Urothelium cell line (cell line): ENCODE results near the gene TOM1L1.

Experiments
- DNase-seq: peaks from one replicate; pipeline ENCODE4 v3.0.0; 2011; ENCODE audit warnings: low spot score, mixed read lengths
- FAIRE-seq: peaks from 2 replicates; lab custom pipeline; 2011; peaks lifted over from hg19 to GRCh38; lab: Jason Lieb, UNC

The TOM1L1 gene

GRCh38 chr17:54983260-54983659 is 82.6 kb downstream of the TOM1L1 start:
- FAIRE-seq: no peak

DNA sequence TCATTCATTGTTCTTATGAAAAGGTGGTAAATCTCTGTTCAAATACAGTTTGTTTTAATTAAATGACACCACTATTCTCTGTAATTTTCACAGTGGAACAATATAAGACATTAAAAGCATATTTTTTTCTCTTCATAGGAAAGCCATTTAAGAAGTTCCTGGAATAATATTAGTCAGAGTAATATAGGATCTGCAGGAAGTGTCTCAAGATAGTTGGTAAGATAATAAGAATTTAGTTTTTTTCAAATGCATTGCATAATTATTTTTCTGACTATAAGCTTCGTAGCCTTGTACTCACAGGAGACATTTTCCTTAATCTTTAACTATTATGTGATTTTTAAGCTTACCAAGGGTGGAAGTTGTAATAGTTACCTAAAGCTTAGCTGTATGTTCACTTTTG is 84.8 kb downstream of the TOM1L1 start:
- FAIRE-seq (no peak), DNase-seq (no peak)

More at GRCh38 chr17:54983260-54983659, 82.6 kb downstream of the TOM1L1 start:
- DNase-seq: no peak

DNA sequence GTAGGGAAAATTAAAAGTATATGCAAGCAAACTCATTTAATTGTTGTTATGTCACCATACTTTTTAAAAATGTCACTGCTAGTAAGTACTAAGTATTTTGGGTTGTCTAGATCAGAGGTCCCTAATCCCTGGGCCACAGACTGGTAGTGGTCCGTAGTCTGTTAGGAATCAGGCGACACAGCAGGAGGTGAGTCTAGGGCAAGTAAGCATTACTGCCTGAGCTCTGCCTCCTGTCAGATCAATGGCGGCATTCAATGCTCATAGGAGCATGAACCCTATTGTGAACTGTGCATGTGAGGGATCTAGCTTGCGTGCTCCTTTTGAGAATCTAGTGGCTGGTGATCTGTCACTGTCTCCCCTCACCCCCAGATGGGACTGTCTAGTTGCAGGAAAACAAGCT is 89.5 kb downstream of the TOM1L1 start:
- no peak for FAIRE-seq
- DNase-seq: no peak

- no peak for FAIRE-seq
- DNase-seq: no peak
These were observed 90.9 kb downstream of the TOM1L1 start for GRCh38 chr17:54991567-54991966.

DNA sequence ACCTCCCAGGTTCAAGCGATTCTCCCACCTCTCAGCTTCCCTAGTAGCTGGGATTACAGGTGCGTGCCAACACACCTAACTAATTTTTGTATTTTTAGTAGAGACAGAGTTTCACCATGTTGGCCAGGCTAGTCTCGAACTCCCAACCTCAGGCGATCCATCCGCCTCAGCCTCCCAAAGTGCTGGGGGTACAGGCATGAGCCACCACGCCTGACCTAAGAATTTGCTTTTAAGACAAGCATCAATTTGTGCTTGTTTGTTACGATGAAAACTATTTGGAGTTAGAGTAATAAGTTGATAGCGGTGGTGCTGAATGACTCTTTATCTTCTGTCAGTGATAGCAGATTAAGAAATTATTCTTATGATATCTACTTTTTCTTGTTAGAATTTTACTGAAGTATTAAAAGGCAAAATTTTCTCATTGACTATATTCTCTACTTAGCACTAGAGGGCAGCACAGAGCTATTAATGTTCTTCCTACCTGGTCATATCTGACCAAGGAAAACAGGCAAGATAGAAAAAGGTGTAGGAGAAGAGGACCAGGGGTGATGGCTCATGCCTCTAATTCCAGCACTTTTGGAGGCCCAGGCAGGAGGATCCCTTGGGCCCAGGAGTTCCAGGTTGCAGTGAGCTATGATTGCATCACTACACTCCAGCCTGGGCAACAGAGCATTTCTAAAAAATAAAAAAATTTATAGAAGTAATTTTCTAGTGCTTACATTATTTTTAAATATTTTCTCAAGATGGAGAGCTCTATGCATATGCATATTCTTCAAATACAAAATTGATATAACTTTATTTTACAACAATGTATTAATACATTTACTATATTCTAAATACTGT is 92.4 kb downstream of the TOM1L1 start:
- DNase-seq (peak; percentile 36), FAIRE-seq (no peak)

- DNase-seq: no peak
- no peak for FAIRE-seq
These were observed 95.8 kb downstream of the TOM1L1 start for GRCh38 chr17:54996441-54996840.

- FAIRE-seq: no peak
These were observed 101.8 kb downstream of the TOM1L1 start for GRCh38 chr17:55002458-55002857.

DNA sequence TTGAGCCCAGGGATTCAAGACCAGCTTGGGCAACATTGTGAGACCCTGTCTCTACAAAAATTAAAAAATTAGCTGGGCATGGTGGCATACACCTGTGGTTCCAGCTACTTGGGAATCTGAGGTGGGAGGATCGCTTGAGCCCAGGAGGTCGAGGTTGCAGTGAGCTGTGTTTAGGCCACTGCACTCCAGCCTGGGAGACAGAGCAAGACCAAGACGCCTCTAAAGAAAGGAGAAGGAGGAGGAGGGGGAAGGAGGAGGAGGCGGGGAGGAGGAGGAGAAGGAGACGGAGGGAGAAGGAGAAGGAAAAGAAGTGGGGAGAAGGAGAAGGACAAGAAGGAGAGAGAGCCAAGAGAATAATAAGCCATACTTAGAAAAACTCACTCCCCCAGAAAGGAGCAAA is 103.8 kb downstream of the TOM1L1 start:
- no peak for DNase-seq

More at GRCh38 chr17:55002458-55002857, 101.8 kb downstream of the TOM1L1 start:
- no peak for DNase-seq

GRCh38 chr17:55005520-55005919 is 104.9 kb downstream of the TOM1L1 start:
- FAIRE-seq: no peak
- peak; percentile 14 for DNase-seq

More for the DNA sequence above, 103.8 kb downstream of the TOM1L1 start:
- FAIRE-seq: no peak
